ENCODE measurements around the gene POU6F2. TPM values are rescaled to one million over a fixed set of nuclear protein-coding genes. Genes with fewer than 3 reads are reported as not detected.

POU6F2 gene
- total and polyA plus RNA-seq, 9 of the 15 experiments (the other 6 are each of a cell fraction or from before 2014, with no cell fraction given), result 0.29 to 1.5 (median 0.96) TPM

DNA sequence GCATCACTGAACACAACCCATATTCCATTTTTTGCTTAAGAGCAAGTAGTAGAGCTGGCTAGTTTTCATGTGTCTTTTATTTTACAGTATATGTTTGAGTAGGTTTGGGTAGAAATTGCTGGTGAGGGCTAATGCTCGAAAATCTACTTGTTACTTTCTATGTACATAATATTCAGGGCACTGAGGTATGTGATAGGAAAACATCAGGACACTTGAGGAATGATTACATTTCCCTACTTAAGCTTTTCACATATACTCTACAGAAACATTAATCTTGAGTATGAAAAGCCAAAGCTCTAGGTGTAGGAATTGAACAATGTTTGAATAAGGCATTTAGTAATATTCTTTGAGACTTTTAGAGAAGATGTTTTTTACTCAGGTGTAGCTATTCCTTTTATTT, 73.6 kb downstream of the POU6F2 start:
- Histone ChIP-seq H3K27me3 (ENCODE audit: control insufficient read depth in 2 of 2, insufficient read depth in 2 of 2, low read length in 2 of 2) (no peaks in the 10 kb centered on the region), H3K9ac (ENCODE audit: insufficient read depth in 1 of 2, low read depth in 2 of 2, low read length in 2 of 2) (no peak overlapping the region), H3K27ac (ENCODE audit: extremely low read depth, low read depth, low read length) (no peak overlapping the region), H3K4me2 (ENCODE audit: insufficient read depth, low read length) (no peak overlapping the region), H3K9me1 (ENCODE audit: control insufficient read depth, insufficient read depth, low read length) (no peaks in the 10 kb centered on the region), H3K4me3 (no peak overlapping the region), H3K4me1 (replicated peaks in 1 of 2; ENCODE audit: control insufficient read depth in 2 of 2, insufficient read depth in 2 of 2, low read length in 2 of 2) (no peaks in the 10 kb centered on the region), H2AFZ (ENCODE audit: low read depth, low read length) (no peak overlapping the region), H3K36me3 (ENCODE audit: control insufficient read depth, insufficient read depth, low read length) (no peaks in the 10 kb centered on the region), H4K20me1 (replicated peaks; ENCODE audit: control insufficient read depth, insufficient read depth, low read length) (no peaks in the 10 kb centered on the region; the same call in 1 of the 2 replicates), H3K79me2 (ENCODE audit: control insufficient read depth, insufficient read depth, low read length) (no peaks in the 10 kb centered on the region), H3K9me3 (replicated peaks; ENCODE audit: control insufficient read depth, insufficient read depth, low read depth, low read length) (no peaks in the 10 kb centered on the region)
- DNase-seq (ENCODE audit: extremely low read depth in 1 of 4, low spot score in 3 of 4), result no peak
- ATAC-seq, result no peak
- no peak for FAIRE-seq
- ChIA-PET CTCF (ENCODE audit: low intra/inter-chr PET ratio) (no interaction called here), POLR2A (no interaction called here)
- in situ Hi-C loops (cut with MboI), result no loop called here
- 5% methylated on average over 1 of the region's 1 CpG for WGBS (ENCODE audit: insufficient coverage, low coverage, missing lambda C conversion rate)
- intact Hi-C loops (cut with micrococcal nuclease), result no loop called here
- TF ChIP-seq CHD2 (IDR thresholded peaks at IDR 0.05; ENCODE audit: low read depth, low read length), result no peak
- TF ChIP-seq POLR2G (IDR thresholded peaks at IDR 0.05; ENCODE audit: low read depth, low read length), result no peak
- TF ChIP-seq MCM5 (IDR thresholded peaks at IDR 0.05; ENCODE audit: low read depth), result no peak
- no peak for TF ChIP-seq RBM25 (IDR thresholded peaks at IDR 0.05; ENCODE audit: low read depth, low read length, severe bottlenecking)
- BruUV-seq (replicated peaks), result no TSS peak

DNA sequence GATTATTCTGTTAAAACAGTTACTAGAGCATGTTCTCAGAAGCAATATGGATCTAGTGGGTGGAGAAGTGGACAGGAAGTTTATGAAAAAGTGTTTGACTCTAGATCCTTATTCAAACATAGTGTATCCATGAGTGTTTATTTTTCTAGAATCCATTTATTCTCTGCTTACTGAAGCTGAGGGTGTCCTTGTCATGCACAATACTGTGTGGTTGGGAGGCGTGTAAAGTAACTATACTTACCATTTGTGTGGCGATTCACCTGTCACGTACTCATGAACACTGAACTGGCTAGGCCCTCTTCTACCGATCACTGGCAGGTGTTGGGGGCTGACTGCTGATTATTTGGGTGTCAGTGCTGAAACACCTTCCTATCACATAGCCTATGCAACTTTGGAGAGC, 74.0 kb downstream of the POU6F2 start:
- in situ Hi-C loops (cut with MboI) (no loop called here), intact Hi-C loops (cut with micrococcal nuclease) (no loop called here)
- Histone ChIP-seq H3K9me3 (replicated peaks; ENCODE audit: control insufficient read depth, insufficient read depth, low read depth, low read length) (no peaks in the 10 kb centered on the region), H2AFZ (ENCODE audit: low read depth, low read length) (no peak overlapping the region), H4K20me1 (replicated peaks; ENCODE audit: control insufficient read depth, insufficient read depth, low read length) (no peaks in the 10 kb centered on the region; the same call in 1 of the 2 replicates), H3K4me1 (replicated peaks in 1 of 2; ENCODE audit: control insufficient read depth in 2 of 2, insufficient read depth in 2 of 2, low read length in 2 of 2) (no peaks in the 10 kb centered on the region), H3K4me3 (no peak overlapping the region), H3K79me2 (ENCODE audit: control insufficient read depth, insufficient read depth, low read length) (no peaks in the 10 kb centered on the region), H3K36me3 (ENCODE audit: control insufficient read depth, insufficient read depth, low read length) (no peaks in the 10 kb centered on the region), H3K27me3 (ENCODE audit: control insufficient read depth in 2 of 2, insufficient read depth in 2 of 2, low read length in 2 of 2) (no peaks in the 10 kb centered on the region), H3K4me2 (ENCODE audit: insufficient read depth, low read length) (no peak overlapping the region), H3K9ac (ENCODE audit: insufficient read depth in 1 of 2, low read depth in 2 of 2, low read length in 2 of 2) (no peak overlapping the region), H3K27ac (ENCODE audit: extremely low read depth, low read depth, low read length) (no peak overlapping the region), H3K9me1 (ENCODE audit: control insufficient read depth, insufficient read depth, low read length) (no peaks in the 10 kb centered on the region)
- WGBS (ENCODE audit: insufficient coverage, low coverage, missing lambda C conversion rate), result 2% methylated on average over 4 of the region's 4 CpGs
- ATAC-seq, result no peak
- FAIRE-seq, result no peak
- POLR2A ChIA-PET, result interaction anchor here (0.6 kb wide), 1 partner anchor 242 kb away, joined by 3 read pairs; no protein-coding TSS in a partner anchor
- DNase-seq (ENCODE audit: extremely low read depth in 1 of 4, low spot score in 3 of 4), result no peak
- CTCF ChIA-PET (ENCODE audit: low intra/inter-chr PET ratio), result no interaction called here
- BruUV-seq (replicated peaks), result no TSS peak
- TF ChIP-seq CBX3 (IDR thresholded peaks at IDR 0.05; ENCODE audit: borderline replicate concordance in 1 of 2, low read length in 2 of 2), result no peak
- no peak for TF ChIP-seq BCL6 (CRISPR knock-in tag; IDR thresholded peaks at IDR 0.05)
- no peak for TF ChIP-seq MTA3 (IDR thresholded peaks at IDR 0.05; ENCODE audit: borderline replicate concordance)
- no peak for TF ChIP-seq HNRNPH1 (optimal IDR thresholded peaks at IDR 0.05; ENCODE audit: low read depth, low read length)
- TF ChIP-seq ZBTB7A (IDR thresholded peaks at IDR 0.05; ENCODE audit: borderline replicate concordance, control insufficient read depth, low read depth, low read length), result no peak
- TF ChIP-seq MYNN (IDR thresholded peaks at IDR 0.05), result no peak
- TF ChIP-seq MYNN (CRISPR knock-in tag; IDR thresholded peaks at IDR 0.05), result no peak
- TF ChIP-seq ZKSCAN3 (CRISPR knock-in tag; IDR thresholded peaks at IDR 0.05), result no peak
- TF ChIP-seq, protein P1, sequence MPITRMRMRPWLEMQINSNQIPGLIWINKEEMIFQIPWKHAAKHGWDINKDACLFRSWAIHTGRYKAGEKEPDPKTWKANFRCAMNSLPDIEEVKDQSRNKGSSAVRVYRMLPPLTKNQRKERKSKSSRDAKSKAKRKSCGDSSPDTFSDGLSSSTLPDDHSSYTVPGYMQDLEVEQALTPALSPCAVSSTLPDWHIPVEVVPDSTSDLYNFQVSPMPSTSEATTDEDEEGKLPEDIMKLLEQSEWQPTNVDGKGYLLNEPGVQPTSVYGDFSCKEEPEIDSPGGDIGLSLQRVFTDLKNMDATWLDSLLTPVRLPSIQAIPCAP (CRISPR knock-in tag; IDR thresholded peaks at IDR 0.05; ENCODE audit: borderline replicate concordance), result no peak
- TF ChIP-seq, protein P2, sequence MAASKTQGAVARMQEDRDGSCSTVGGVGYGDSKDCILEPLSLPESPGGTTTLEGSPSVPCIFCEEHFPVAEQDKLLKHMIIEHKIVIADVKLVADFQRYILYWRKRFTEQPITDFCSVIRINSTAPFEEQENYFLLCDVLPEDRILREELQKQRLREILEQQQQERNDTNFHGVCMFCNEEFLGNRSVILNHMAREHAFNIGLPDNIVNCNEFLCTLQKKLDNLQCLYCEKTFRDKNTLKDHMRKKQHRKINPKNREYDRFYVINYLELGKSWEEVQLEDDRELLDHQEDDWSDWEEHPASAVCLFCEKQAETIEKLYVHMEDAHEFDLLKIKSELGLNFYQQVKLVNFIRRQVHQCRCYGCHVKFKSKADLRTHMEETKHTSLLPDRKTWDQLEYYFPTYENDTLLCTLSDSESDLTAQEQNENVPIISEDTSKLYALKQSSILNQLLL (CRISPR knock-in tag; IDR thresholded peaks at IDR 0.05; ENCODE audit: borderline replicate concordance), result no peak
- TF ChIP-seq ZFPM2 (CRISPR knock-in tag; IDR thresholded peaks at IDR 0.05), result no peak
- TF ChIP-seq DACH1 (IDR thresholded peaks at IDR 0.05; ENCODE audit: partially characterized antibody), result no peak
